Measurements from ENCODE around the gene LRRC42. TPM values are rescaled to one million over a fixed set of nuclear protein-coding genes. Genes with fewer than 3 reads are reported as not detected.

The LRRC42 gene
- total and polyA plus RNA-seq, 9 of the 15 experiments (the other 6 are each of a cell fraction or from before 2014, with no cell fraction given) = 17.3 to 51.9 (median 35.5) TPM

DNA sequence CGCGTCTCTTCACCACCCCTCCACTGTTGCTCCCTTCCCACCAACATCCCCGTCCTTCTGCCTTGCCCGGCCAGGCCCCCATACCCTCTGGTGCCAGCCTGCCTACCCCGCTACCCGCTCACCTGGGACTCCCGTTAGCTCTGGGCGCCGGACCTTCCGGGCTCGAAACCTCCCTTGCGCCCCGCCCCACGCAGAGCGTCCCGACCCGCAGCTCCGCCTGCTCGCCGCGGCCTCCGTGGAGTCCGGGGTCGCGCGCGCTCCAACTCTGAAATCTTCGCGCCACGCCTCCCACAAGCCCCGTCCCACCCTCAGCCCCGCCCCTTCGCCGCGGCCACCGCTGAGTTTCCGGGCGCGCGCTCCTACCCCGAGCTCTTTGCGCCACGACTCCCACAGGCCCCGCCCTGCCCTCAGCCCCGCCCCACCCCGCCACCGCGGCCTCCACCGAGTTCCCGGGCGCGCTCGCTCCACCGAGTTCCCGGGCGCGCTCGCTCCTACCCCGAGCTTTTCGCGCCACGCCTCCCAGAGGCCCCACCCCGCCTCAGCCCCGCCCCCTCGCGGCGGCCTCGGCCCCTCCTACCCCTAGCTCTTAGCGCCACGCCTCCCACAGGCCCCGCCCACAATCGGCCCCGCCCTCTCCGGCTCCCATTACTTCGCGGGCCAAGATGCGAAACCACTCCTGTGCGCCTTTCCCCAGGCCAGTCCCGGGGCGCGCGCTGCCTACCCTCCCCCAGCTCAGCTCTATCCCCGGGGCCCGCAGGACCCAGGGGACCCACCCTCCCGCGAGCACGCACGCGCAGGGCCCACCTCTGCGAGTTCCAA lies 508 bp upstream of the LRRC42 start, which contains the start of gene IFT25 (continued):
- TF ChIP-seq ESRRA (IDR thresholded peaks at IDR 0.05; ENCODE audit: borderline replicate concordance, low read depth) (peak; percentile 19; the same call in 1 of the 2 replicates), KDM5B (IDR thresholded peaks at IDR 0.05; ENCODE audit: insufficient replicate concordance, low read depth, low read length) (peak; percentile 84), FOS (IDR thresholded peaks at IDR 0.05; ENCODE audit: extremely low read depth, insufficient read length) (no peak), ARHGAP35 (IDR thresholded peaks at IDR 0.05; ENCODE audit: partially characterized antibody) (no peak), BRF1 (IDR thresholded peaks at IDR 0.05; ENCODE audit: borderline replicate concordance, extremely low read depth, insufficient read length) (no peak), XRCC4 (IDR thresholded peaks at IDR 0.05; ENCODE audit: extremely low read depth, insufficient read depth, insufficient read length) (no peak), NR1H2 (CRISPR knock-in tag; IDR thresholded peaks at IDR 0.05) (no peak; the same call in 1 of the 2 replicates), ZNF584 (CRISPR knock-in tag; IDR thresholded peaks at IDR 0.05; ENCODE audit: low read depth) (no peak), CSDE1 (IDR thresholded peaks at IDR 0.05) (no peak), NBN (IDR thresholded peaks at IDR 0.05; ENCODE audit: low read depth) (no peak), KLF16 (IDR thresholded peaks at IDR 0.05) (no peak; the same call in 1 of the 2 replicates), SETDB1 (IDR thresholded peaks at IDR 0.05; ENCODE audit: low read length) (no peak), NFE2L1 (tag; IDR thresholded peaks at IDR 0.05; ENCODE audit: borderline replicate concordance, low read depth) (no peak), ZNF133 (CRISPR knock-in tag; IDR thresholded peaks at IDR 0.05) (no peak), POLR2G (IDR thresholded peaks at IDR 0.05; ENCODE audit: low read depth, low read length) (peak; percentile 89), MYC (IDR thresholded peaks at IDR 0.05; ENCODE audit: low read depth, low read length) (no peak; the same call in 1 of the 2 replicates), MYC (CRISPR knock-in tag; IDR thresholded peaks at IDR 0.05; ENCODE audit: borderline replicate concordance, low read depth) (0 out of 2 replicates have a peak, but pooled peaks have one; percentile 37), ILK (tag; IDR thresholded peaks at IDR 0.05; ENCODE audit: borderline replicate concordance, low read depth) (no peak), MEF2D (tag; conservative IDR thresholded peaks at IDR 0.05; ENCODE audit: low read depth) (no peak), ETV5 (CRISPR knock-in tag; IDR thresholded peaks at IDR 0.05; ENCODE audit: low read depth) (peak; percentile 59; the same call in 1 of the 2 replicates), JUNB (CRISPR knock-in tag; conservative IDR thresholded peaks at IDR 0.05) (0 out of 2 replicates have a peak, but pooled peaks have one; percentile 12)
- TF ChIP-seq, protein P1, sequence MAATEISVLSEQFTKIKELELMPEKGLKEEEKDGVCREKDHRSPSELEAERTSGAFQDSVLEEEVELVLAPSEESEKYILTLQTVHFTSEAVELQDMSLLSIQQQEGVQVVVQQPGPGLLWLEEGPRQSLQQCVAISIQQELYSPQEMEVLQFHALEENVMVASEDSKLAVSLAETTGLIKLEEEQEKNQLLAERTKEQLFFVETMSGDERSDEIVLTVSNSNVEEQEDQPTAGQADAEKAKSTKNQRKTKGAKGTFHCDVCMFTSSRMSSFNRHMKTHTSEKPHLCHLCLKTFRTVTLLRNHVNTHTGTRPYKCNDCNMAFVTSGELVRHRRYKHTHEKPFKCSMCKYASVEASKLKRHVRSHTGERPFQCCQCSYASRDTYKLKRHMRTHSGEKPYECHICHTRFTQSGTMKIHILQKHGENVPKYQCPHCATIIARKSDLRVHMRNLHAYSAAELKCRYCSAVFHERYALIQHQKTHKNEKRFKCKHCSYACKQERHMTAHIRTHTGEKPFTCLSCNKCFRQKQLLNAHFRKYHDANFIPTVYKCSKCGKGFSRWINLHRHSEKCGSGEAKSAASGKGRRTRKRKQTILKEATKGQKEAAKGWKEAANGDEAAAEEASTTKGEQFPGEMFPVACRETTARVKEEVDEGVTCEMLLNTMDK (IDR thresholded peaks at IDR 0.05; ENCODE audit: borderline replicate concordance, insufficient read depth, low read depth, low read length, poor library complexity, severe bottlenecking) = no peak
- TF ChIP-seq, protein P2, sequence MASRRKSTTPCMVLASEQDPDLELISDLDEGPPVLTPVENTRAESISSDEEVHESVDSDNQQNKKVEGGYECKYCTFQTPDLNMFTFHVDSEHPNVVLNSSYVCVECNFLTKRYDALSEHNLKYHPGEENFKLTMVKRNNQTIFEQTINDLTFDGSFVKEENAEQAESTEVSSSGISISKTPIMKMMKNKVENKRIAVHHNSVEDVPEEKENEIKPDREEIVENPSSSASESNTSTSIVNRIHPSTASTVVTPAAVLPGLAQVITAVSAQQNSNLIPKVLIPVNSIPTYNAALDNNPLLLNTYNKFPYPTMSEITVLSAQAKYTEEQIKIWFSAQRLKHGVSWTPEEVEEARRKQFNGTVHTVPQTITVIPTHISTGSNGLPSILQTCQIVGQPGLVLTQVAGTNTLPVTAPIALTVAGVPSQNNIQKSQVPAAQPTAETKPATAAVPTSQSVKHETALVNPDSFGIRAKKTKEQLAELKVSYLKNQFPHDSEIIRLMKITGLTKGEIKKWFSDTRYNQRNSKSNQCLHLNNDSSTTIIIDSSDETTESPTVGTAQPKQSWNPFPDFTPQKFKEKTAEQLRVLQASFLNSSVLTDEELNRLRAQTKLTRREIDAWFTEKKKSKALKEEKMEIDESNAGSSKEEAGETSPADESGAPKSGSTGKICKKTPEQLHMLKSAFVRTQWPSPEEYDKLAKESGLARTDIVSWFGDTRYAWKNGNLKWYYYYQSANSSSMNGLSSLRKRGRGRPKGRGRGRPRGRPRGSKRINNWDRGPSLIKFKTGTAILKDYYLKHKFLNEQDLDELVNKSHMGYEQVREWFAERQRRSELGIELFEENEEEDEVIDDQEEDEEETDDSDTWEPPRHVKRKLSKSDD (conservative IDR thresholded peaks at IDR 0.05; ENCODE audit: low read length) = no peak

Measured in K562 (cell line).